ENCODE results near the gene ST7. TPM values are rescaled to one million over a fixed set of nuclear protein-coding genes. Genes with fewer than 3 reads are reported as not detected.

The ST7 gene
- total and polyA plus RNA-seq, 2 donors (not counting 3 experiments of a cell fraction or from before 2014, with no cell fraction given), result 18.6 to 24.9 TPM

- Histone ChIP-seq H4K20me1 (replicated peaks; ENCODE audit: control insufficient read depth, extremely low read depth, insufficient read depth, low read length) (no peaks in the 10 kb centered on the region), H3K79me2 (ENCODE audit: control insufficient read depth, insufficient read depth, low read length) (peaks cover 14% of the 10 kb centered on the region), H3K9me3 (replicated peaks; ENCODE audit: control insufficient read depth, insufficient read depth, low read length) (no peaks in the 10 kb centered on the region), H2AFZ (ENCODE audit: low read depth, low read length) (no peak overlapping the region), H3K4me1 (ENCODE audit: control insufficient read depth, extremely low read depth, insufficient read depth, low read length) (peaks cover 6% of the 10 kb centered on the region), H3K9ac (replicated peaks; ENCODE audit: extremely low read depth, insufficient read depth, low read length) (no peak overlapping the region), H3K36me3 (ENCODE audit: control insufficient read depth in 2 of 2, extremely low read depth in 1 of 2, insufficient read depth in 2 of 2, low read length in 2 of 2) (no peaks in the 10 kb centered on the region), H3K9me1 (replicated peaks; ENCODE audit: control insufficient read depth, extremely low read depth, insufficient read depth, low read length) (no peaks in the 10 kb centered on the region), H3K27ac (ENCODE audit: insufficient read depth, low read depth, low read length) (no peak overlapping the region), H3K4me2 (ENCODE audit: insufficient read depth, low read length) (no peak overlapping the region), H3K27me3 (ENCODE audit: control insufficient read depth in 2 of 2, insufficient read depth in 2 of 2, low read length in 2 of 2) (no peaks in the 10 kb centered on the region), H3K4me3 (replicated peaks in 1 of 3; ENCODE audit: insufficient read depth in 1 of 3, low read depth in 1 of 3, low read length in 3 of 3) (no peak overlapping the region)
- DNase-seq (ENCODE audit: low read depth, low spot score) (no peak), FAIRE-seq (no peak)
- no peak for TF ChIP-seq POLR2AphosphoS5 (IDR thresholded peaks at IDR 0.05; ENCODE audit: insufficient read depth, low read depth, low read length)
- TF ChIP-seq POLR2A (IDR thresholded peaks at IDR 0.05; ENCODE audit: low read depth, low read length), result no peak
- TF ChIP-seq, protein P1, sequence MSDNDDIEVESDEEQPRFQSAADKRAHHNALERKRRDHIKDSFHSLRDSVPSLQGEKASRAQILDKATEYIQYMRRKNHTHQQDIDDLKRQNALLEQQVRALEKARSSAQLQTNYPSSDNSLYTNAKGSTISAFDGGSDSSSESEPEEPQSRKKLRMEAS (IDR thresholded peaks at IDR 0.05; ENCODE audit: insufficient read depth, insufficient read length), result no peak
- no peak for TF ChIP-seq CTCF (IDR thresholded peaks at IDR 0.05; ENCODE audit: extremely low read depth in 1 of 2, insufficient read depth in 1 of 2, low read depth in 1 of 2, low read length in 2 of 2)
- TF ChIP-seq EZH2 (IDR thresholded peaks at IDR 0.05; ENCODE audit: borderline replicate concordance, low read depth, low read length, severe bottlenecking), result no peak
- no peak for TF ChIP-seq JUN (IDR thresholded peaks at IDR 0.05; ENCODE audit: borderline replicate concordance, insufficient read depth, insufficient read length, low read depth)
- TF ChIP-seq MYC (IDR thresholded peaks at IDR 0.05; ENCODE audit: low read depth, low read length), result no peak
- TF ChIP-seq GATA2 (IDR thresholded peaks at IDR 0.05; ENCODE audit: insufficient read depth, insufficient read length, low read depth, low read length), result no peak
- no peak for TF ChIP-seq FOS (IDR thresholded peaks at IDR 0.05; ENCODE audit: borderline replicate concordance, insufficient read depth, low read length)
- intact Hi-C loops (cut with micrococcal nuclease), result loop anchor here (10.0 kb wide), 1 partner anchor 807 kb away; no protein-coding TSS in a partner anchor
- dilution Hi-C loops (cut with MboI; ENCODE audit: extremely low pct_ligation_motif_present, low sequenced_read_pairs), result no loop called here
- POLR2A ChIA-PET, result no interaction called here
- no TSS peak for BruUV-seq (replicated peaks)
- CTCF ChIA-PET, result interaction anchor here (12.5 kb wide), 1 partner anchor 140 kb away, joined by 700 read pairs; no protein-coding TSS in a partner anchor
These were observed 28.6 kb downstream of the ST7 start for GRCh38 chr7:116981939-116982338.

Measured in endothelial cell of umbilical vein (primary cell).